ENCODE measurements around the gene LINC00237.

The LINC00237 gene

DNA sequence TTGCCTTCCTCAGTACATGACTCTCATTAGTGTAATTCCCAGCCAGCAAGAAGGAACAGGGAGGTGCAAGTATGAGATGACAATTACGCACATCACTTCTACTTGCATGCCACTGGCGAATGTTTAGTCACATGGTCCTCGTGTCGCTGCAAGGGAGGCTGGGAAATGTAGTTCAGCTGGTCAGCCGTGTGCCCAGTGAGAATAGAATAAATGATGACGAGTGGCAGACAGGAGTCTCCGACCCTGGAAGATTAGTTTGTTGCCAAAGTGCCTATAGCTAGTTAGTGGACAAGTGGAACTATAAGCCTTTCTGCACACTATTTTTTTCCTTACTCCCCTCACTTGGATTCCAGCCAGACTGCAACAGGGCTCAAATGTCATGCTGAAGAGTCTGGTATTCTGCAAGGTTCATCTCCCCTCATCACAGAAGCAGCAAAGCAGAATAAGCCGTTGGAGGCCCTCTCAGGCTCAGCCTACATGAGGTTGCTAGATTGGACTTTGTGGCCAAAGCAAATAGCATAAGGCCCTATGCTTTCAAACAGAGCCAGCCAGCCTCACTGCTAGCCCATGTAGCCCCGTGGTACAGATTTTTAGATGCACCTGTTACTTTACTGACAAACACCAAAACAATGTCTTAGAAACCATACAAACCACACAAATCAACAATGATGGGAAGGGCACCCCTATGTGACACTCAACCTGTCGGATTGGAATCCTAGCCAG lies 9.7 kb downstream of the LINC00237 start:
- peak; percentile 80 for DNase-seq

DNA sequence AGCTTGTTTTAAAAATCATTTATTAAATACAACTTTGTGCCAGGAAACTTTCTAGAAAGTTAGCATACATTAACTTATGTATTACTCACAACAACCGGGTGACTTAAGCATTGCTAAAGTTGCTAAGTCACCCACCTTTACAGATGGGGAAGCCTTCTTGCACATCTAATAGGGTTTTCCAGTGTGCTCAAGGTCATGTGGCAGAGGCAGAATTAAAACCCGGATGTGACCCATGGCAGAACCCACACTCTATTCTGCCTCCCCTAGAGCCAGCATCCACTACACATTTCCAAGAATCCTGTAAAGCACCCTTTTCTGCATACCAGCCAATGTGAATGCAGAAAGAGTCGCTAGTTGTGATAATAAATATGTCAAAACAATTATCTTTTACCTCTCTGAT lies 13.4 kb downstream of the LINC00237 start:
- DNase-seq, result no peak

DNA sequence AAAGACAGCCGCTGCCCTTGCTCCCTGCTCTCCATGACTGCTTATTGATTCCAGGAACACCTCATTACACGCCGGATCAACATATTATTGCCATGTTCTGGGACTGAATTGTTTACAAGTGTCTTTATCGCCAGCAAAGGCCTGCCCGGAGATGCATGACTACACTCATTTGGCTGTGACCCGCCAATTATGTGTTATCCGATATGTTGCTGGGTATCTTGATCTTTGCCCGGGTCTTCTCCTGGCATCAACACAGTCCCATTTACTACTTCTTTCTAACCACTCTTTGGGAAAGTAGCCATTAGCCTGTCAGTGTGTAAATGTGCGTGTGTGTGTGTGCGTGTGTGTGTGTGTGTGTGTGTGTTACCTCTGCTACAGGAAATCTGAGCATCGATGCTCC lies 15.4 kb downstream of the LINC00237 start:
- DNase-seq, result peak; percentile 43

DNA sequence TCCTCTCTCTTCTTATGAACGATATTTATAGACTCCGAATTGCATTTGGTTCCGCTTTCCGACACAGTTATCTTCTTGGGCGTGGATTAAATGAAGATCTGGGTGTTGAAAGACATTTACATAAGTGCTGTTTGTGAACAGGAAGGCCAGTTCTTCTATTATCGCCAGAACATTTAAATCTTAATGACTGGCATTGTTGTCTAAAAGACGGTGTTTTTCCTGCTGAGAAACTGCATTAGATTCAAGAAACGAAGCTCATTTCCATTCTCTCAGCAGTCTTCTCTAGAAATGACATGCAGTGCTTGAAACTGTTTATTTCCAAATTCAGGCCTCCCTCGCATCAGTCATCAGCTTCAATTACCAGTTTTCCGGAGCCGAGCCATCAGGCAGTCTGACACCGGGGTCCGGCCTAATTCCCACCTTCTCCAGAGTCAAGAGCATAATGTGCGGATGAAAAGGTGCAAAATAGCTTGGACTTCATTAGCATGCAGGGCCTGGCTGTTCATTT lies 16.0 kb downstream of the LINC00237 start:
- DNase-seq, result no peak

DNA sequence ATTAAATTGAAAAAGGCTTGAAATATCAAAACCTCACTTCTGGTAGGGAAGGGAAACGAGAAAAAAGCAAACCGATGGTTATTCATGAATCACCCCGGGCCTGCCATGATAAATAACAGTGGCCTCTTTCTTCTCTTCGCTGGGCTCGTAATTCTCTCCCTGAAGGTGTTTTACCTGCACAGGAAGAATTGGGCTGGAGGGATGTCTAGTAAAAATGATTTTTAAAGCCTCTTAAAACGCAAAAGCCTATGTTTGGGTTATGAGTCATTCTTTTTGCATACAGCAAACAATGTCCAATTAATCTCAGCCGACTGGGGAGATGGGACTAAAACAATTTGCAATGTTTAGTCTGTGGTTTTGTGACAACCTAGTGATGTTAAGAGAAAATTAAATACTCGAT lies 16.8 kb downstream of the LINC00237 start:
- DNase-seq, result no peak

DNA sequence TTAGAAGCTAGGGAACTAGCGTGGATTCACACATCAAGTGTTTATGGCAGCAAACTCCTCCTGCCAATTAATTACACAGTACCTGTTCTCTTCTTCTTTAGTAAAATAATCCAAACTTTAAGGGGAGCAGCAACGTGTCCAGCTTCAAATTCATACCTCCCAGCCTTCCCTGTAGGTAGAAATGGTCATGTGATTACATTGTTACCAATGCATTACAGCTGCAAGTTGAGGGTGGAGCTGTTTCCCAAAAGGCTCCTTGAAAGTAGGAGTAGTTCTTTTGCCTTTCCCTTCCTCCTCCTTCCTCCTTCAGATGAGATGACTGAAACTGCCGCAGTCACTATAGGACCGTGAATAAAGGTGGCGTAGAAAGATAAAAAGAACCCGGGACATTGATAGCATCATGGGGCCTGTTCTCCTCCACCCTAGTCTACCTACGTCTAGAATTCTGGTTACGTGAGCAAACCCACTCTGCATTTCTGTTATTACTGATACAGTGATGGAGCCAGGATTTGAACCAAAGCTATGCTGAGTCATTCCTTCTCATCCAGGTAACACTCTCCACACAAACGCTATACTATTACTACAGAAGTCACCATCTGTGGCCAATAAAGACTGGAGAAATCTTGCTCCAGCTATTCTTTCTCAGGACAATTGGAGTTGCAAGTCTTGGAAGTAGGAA lies 18.2 kb downstream of the LINC00237 start:
- DNase-seq, result no peak

DNA sequence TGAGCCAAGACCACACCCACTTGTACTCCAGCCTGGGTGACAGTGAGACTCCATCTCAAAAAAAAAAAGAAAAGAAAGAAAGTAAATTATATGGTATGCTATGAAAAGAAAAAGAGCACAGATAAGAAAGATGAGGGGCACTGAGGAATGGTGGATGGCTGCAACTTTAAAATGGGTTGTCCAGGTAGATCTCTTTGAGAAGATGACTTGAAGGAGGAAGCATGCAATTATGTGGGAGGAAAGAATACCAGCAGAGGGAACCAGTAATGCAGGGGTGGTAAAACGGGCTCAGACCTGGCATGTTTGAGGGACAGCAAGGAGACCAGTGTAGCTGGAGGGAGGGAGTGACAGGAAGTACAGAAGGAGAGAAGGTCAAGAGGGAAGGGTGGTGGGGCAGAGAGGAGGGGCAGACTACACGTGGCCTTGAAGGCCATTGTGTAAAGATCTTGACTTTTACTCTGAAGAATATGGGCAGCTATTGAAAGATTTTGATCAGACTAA lies 22.3 kb downstream of the LINC00237 start:
- DNase-seq, result no peak

DNA sequence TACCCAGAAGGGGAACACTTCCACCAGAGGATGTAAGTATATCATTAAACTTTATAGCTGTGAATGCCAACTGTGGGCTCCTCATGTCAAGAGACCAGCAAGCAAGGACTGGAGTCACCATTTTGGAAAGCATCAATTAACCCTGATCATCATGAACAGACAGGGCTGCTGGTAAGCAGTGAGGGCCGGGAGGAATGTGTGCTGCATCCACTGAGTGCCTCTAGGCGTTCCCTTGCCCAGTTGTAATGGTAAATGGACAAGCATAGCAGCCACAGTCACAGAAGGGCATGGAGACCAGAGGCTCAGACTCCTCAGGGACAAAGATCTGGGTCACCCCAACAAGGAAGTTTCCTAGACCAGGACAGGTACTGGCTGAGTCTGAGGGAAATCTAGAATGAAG lies 23.6 kb downstream of the LINC00237 start:
- no peak for DNase-seq

DNA sequence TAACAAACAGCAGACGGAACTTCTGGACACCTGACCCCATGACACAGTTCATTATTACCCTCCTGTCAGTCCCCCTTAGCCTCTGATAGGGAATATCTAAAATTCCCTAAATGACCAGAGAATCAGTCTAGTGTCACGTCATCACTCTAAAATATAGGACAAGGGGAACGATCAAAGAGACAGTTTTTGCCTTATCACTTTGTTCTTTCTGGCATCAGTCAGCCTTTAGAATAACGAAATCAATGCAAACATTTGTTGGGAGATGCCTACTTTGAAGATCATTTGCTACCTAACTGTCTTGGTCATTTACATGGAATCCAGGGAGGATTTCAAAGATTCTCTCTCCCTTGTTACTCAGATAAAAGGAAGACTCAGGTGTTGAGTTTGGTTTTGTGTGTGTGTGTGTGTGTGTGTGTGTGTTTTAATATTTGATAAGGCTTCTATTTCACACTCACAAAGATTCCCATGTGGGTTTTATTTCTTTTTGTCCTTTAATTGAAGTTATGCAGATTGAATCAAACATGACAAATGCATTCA lies 28.3 kb downstream of the LINC00237 start:
- DNase-seq, result no peak

DNA sequence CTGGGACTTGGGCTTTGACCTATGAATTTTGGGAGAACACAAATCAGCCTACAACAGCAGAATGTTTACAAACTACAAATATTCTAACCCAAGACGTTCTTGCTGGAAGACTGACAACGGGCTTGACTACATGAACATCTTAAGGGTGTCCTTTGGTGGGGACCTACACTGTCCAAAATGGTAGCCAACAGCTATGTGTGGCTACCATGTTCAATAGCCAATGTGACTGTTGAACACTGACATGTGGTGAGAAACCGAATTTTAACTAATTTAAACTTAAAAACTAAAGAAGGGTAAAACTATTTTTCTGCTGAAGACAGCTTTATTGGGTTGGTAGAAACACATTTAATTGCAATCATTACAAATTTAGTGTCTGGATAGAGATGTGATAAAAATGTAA lies 30.1 kb downstream of the LINC00237 start:
- no peak for DNase-seq

DNA sequence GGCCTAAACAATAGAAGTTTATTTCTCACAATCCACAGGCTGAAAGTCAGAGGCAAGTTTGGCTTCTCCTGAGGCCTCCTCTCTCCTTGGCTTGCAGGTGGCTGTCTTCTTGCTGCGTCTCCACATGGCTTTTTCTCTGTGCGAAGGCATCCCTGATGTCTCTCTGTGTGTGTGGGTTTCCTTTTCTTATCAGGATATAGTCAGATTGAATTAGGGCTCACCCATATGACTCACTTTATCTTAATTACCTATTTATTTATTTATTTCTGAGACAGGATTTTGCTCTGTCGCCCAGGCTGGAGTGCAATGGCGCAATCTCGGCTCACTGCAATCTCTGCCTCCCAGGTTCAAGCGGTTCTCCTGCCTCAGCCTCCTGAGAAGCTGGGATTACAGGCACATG lies 30.7 kb downstream of the LINC00237 start:
- no peak for DNase-seq

DNA sequence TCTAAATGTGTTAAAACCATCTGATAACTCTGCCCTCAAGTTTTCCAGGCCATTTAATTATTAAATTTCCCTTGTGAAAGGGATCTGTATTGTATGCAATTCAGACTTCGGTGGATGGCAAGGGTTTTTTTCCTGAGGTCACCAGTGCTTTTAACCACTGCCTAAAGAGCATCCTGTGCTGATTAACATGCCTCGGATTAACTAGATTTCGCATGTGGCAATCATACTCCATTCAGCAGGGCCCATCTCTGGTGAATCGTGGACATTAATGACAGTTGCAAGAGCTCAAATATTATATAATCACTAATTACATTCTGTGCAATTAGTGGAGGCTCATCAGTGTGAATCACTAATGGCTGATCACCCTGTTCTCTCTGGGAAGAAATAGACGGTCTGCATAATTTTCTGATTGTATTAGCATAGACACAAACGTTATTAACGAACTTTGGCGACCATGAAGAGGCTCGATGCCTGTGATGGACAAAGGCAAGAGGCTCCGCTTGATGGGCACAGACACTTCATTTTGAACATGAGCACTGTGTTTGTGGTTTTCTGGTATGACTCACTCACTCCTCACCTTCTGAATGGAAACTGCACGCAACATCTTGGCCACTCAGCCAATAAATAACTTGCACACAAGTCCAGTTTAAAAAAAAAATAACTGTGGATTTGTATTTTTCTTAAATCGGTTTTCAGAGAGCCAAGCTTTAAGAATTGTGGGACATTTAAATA lies 31.4 kb downstream of the LINC00237 start:
- DNase-seq, result peak; percentile 71

DNA sequence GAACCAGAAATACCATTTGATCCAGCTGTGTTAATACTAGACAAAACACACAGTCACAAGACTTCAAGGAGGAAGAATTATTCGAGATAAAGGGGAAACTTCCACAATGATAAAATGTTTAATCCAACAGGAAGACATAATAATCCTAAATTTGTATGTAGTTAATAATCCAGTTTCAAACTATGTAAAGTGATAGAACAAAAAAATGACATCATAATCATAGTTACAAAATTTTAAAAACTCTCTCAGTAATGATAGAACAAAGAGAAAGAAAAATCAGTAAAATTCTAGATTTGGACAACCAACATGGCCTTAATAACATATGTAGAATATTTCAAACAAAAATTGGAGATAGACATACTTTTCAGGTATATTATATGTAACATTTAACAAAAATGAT lies 38.9 kb downstream of the LINC00237 start:
- DNase-seq, result no peak

DNA sequence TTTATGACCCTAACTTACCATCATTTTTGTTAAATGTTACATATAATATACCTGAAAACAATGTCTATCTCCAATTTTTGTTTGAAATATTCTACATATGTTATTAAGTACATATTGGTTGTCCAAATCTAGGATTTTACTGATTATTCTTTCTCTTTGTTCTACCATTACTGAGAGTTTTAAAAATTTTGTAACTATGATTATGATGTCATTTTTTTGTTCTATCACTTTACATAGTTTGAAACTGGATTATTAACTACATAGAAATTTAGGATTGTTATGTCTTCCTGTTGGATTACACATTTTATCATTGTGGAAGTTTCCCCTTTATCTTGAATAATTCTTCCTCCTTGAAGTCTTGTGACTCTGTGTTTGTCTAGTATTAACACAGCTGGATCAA lies 41.2 kb downstream of the LINC00237 start:
- DNase-seq, result no peak

DNA sequence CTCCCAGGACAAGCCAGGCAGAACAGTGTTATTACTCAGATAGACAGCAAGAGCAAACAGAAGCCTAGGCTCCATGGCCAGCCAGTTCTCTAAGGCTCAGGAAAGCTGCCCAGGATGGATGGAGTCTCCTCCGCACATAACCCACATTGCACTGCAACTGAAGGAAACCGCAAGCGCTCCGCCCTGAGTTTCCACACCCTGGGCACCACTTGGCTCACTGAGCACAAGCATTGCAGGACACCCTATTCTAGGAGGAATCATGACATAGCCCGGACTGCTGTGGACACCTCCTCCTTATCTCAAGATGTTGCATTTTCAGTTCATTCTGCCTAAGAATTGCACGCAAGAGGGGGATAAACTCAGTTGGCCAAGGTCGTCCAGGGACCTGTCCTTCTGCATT lies 42.9 kb downstream of the LINC00237 start:
- no peak for DNase-seq

DNA sequence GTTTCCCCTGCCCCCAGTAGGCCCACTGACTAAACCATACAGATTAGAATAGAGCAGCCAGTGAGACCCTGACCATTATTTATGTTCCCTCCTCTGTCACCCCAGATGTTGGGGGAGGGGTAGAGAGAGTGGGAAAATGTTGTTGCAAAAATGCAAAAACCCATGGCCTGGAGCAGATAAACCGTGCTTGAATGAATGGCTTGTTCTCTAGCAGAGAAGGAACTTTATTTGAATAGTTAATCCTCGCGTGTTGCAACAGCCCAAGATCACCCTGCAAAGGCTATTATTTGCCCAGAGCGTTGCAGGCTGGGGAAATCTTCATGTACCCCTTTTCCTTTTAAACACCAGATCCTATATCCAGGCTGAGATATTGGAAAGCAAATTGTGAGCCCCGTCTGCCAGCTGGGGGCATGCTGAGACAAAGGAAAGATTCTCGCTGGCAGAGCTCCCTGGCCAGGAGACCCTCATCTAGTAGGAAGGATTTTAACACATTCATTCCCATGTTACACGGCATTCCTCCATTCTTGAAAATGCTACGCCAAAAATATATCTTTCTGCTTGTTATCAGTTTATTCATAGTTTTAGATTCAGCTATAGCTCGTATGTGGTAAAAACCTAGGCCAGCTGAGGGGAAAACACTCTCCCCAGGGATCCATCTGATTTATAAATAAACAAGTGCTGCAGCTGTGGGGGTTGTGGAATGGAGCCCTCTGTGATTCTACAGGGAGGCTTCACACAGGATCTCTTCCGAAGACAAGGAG lies 53.0 kb downstream of the LINC00237 start:
- no peak for DNase-seq

DNA sequence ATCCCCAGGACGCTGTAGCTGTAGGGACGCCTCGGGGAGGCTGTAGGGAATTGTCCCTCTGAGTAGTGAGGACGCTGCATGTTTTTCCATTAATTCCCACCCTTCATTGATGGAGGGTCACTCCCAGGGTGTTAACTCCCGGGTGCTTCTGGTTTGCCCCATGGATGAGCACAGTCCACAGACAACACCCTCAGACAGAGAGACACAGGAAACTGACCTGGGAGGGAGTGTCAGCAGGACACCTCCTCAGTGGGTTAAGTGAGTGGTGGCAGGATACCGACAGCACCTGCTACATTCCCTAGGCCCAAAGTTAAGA lies 53.5 kb downstream of the LINC00237 start:
- no peak for DNase-seq

DNA sequence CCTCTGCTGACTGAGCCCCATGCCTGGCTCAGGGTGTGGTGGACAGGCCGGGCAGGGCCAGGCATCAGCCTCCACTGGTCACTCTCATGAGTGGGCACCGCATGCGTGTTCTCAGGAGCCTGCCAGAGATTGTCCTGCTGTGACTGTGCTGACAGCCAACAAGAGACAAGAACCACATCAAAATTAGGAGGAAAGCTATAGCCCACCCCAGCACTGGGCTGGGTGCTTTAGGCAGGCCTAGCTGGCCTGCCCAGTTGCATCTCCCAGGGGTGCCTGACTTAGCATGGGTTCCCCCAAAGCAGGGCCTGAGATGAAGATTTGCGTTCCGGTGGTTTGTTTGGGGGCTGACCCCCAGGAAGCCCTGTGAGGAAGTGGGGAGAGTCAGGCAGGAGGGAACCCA lies 53.9 kb downstream of the LINC00237 start:
- DNase-seq, result no peak

DNA sequence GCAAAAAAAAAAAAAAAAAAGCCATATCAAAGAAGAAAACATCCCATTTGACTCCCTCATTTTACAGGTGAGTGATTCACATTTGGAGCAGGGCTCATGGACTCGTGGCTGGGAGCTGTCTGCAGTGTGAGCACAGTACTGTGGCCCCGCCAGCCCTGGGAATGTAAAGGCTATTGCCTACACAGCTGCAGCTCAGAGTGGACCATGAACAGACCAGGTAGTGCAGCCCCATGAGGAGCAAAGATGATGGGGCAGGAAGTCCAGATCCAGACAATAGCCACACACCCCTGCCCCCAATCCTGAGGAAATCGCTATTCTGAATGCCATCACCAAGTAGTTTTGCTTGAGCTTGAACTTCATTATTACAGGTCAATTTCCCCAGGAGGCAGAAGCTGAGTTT lies 55.4 kb downstream of the LINC00237 start:
- no peak for DNase-seq

DNA sequence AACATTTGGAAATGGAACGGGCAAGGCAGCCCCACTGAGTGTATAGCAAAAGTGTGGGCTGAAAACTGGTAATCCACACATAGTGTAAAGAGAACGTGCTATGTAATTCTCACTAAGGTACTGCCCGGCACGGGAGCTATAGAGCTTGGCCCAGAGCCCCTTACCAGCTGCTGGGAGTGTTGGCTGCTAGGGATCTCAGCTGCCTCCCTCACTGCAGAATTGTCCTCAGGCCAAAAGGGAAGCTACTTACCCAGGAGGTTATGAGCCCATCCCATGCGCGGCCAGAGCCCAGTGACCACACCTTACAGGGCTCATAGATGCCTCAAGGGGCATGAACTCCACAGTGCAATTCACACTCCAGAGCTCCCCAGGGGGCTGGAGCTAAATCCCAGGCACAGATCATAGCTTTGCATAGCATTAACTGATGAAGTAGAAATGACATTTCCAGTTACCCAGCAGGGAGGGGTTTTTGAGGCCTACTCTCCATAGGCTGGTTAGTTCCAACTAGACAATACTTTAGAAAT lies 56.8 kb downstream of the LINC00237 start:
- DNase-seq, result no peak

DNA sequence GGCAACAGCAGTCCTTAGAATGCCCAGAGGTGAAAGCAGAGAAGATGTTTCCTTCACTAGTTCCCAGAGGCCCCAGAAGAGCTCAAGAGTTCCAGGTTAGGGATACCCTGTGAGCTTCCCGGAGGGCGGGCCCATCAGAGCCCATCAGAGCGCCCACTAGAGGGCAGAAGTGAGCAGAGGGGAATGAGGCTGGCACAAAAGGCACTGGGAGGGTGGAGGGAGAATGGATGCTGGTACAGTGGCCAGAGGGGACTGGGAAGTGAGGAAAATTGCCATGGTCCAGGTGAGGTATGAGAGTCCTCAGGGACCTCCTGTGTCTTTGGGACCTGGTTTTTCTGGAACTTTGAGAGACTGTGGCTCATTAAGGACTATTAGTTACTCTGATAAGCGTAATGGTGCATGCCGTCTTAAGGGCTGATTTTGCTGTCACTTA lies 57.3 kb downstream of the LINC00237 start:
- DNase-seq, result peak; percentile 22

DNA sequence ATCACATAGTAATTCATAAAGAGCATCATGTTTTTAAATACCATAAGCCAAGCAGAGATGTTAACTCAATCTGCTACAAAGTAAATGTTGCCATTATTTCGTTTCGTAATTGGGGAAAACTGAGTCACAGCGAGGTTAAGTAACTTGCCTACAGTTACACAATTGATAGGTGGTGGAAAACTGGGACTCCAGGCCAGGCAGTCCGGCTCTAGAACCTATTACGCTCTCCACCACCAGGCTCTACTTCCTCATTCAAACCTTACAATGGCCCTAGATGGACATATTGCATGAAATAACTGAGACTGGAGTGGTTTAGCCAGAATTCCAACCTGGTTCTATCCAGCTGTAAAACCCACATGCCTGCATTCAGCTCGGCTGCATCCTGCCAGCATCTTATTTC lies 58.2 kb downstream of the LINC00237 start:
- no peak for DNase-seq
